OCI-LY1 (cell line): ENCODE data around the gene BOC.
A peak's percentile ranks its signal among the peaks of the same experiment; 100 is the strongest.

Source experiments
- H2AFZ ChIP-seq: fragments of 200-600 bp; sonication (generic), shearing (Covaris generic); 2 replicates; pipeline ENCODE4 v1.6.0; 2014; ENCODE audit warnings: antibody characterized with exemption, mild to moderate bottlenecking, low read length
- H3F3A ChIP-seq: fragments of 200-600 bp; sonication (generic), shearing (Covaris generic); 2 replicates; pipeline ENCODE4 v1.6.0; 2014; ENCODE audit warnings: mild to moderate bottlenecking, antibody characterized with exemption, low read length, moderate library complexity; ENCODE audit not compliant: insufficient read depth
- H3K27ac ChIP-seq: fragments of 200-600 bp; sonication (generic); 2 replicates; pipeline ENCODE4 v1.5.1; 2014; ENCODE audit warnings: low read length, mixed run types, mild to moderate bottlenecking, low read depth; ENCODE audit not compliant: poor library complexity, severe bottlenecking
- H3K27me3 ChIP-seq: fragments of 200-600 bp; sonication (generic); 2 replicates; pipeline ENCODE4 v1.6.0; 2014; ENCODE audit warnings: antibody characterized with exemption, mild to moderate bottlenecking, low read length, moderate library complexity; ENCODE audit not compliant: insufficient read depth
- H3K36me3 ChIP-seq: fragments of 200-600 bp; sonication (generic); 2 replicates; pipeline ENCODE4 v1.6.1; 2014; ENCODE audit warnings: mild to moderate bottlenecking, antibody characterized with exemption, low read length, moderate library complexity, mixed read lengths; ENCODE audit not compliant: insufficient read depth
- H3K4me1 ChIP-seq: fragments of 200-600 bp; sonication (generic); 2 replicates; pipeline ENCODE4 v1.5.1; 2014; ENCODE audit warnings: mild to moderate bottlenecking, low read length, moderate library complexity; ENCODE audit not compliant: insufficient read depth, severe bottlenecking
- H3K4me2 ChIP-seq: fragments of 200-600 bp; sonication (generic), shearing (Covaris generic); 2 replicates; pipeline ENCODE4 v1.6.1; 2014; ENCODE audit warnings: low read length
- H3K4me3 ChIP-seq: fragments of 200-600 bp; sonication (generic); 2 replicates; pipeline ENCODE4 v1.5.1; 2014; ENCODE audit warnings: low read length, low read depth, mild to moderate bottlenecking, mixed read lengths; ENCODE audit not compliant: poor library complexity, severe bottlenecking
- H3K79me2 ChIP-seq: fragments of 200-600 bp; shearing (Covaris generic); 2 replicates; pipeline ENCODE4 v1.6.1; 2016; ENCODE audit warnings: mixed run types, low read length, mixed read lengths; ENCODE audit not compliant: insufficient read depth
- H3K9ac ChIP-seq: fragments of 200-600 bp; sonication (generic), shearing (Covaris generic); 2 replicates; pipeline ENCODE4 v1.6.1; 2014; ENCODE audit warnings: mild to moderate bottlenecking, low read length, mixed read lengths
- H3K9me2 ChIP-seq: fragments of 200-600 bp; sonication (generic), shearing (Covaris generic); 2 replicates; pipeline ENCODE4 v1.6.1; 2014; ENCODE audit warnings: low read depth, mild to moderate bottlenecking, low read length, mixed read lengths
- H3K9me3 ChIP-seq: fragments of 200-600 bp; shearing (Covaris generic); 2 replicates; pipeline ENCODE4 v1.6.1; 2014; ENCODE audit warnings: low read length, mixed read lengths
- H4K20me1 ChIP-seq: fragments of 200-600 bp; sonication (generic), shearing (Covaris generic); 2 replicates; pipeline ENCODE4 v1.6.0; 2016; ENCODE audit warnings: mild to moderate bottlenecking, low read length; ENCODE audit not compliant: insufficient read depth
- EZH2 ChIP-seq: fragments of 200-600 bp; sonication (generic), shearing (Covaris generic); IDR thresholded peaks from 2 replicates; pipeline ENCODE4 v1.8.0; 2017; ENCODE audit warnings: borderline replicate concordance, mixed run types, mild to moderate bottlenecking, antibody characterized with exemption, low read length, moderate library complexity, mixed read lengths
- TF ChIP-seq, protein P1 (sequence below): fragments of 200-600 bp; sonication (generic), shearing (Covaris generic); IDR thresholded peaks from 2 replicates; pipeline ENCODE4 v1.5.1; 2017; ENCODE audit warnings: mild to moderate bottlenecking, antibody characterized with exemption, low read length, moderate library complexity, mixed read lengths

BOC gene

GRCh38 chr3:113279686-113280085 lies 68.3 kb downstream of the BOC start:
- Histone ChIP-seq H3K27me3 (no peaks in the 10 kb centered on the region; the same call in 1 of the 2 replicates), H2AFZ (no peak overlapping the region), H3K9me3 (no peaks in the 10 kb centered on the region), H3K4me2 (no peak overlapping the region), H3F3A (no peaks in the 10 kb centered on the region), H3K9me2 (no peaks in the 10 kb centered on the region), H3K9ac (no peak overlapping the region), H3K79me2 (no peaks in the 10 kb centered on the region), H3K36me3 (no peaks in the 10 kb centered on the region), H3K27ac (no peak overlapping the region), H4K20me1 (no peaks in the 10 kb centered on the region), H3K4me3 (no peak overlapping the region), H3K4me1 (peaks cover 11% of the 10 kb centered on the region)
- TF ChIP-seq, protein P1, sequence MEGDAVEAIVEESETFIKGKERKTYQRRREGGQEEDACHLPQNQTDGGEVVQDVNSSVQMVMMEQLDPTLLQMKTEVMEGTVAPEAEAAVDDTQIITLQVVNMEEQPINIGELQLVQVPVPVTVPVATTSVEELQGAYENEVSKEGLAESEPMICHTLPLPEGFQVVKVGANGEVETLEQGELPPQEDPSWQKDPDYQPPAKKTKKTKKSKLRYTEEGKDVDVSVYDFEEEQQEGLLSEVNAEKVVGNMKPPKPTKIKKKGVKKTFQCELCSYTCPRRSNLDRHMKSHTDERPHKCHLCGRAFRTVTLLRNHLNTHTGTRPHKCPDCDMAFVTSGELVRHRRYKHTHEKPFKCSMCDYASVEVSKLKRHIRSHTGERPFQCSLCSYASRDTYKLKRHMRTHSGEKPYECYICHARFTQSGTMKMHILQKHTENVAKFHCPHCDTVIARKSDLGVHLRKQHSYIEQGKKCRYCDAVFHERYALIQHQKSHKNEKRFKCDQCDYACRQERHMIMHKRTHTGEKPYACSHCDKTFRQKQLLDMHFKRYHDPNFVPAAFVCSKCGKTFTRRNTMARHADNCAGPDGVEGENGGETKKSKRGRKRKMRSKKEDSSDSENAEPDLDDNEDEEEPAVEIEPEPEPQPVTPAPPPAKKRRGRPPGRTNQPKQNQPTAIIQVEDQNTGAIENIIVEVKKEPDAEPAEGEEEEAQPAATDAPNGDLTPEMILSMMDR, result 0 out of 2 replicates have a peak, but pooled peaks have one; percentile 13
- TF ChIP-seq EZH2, result no peak

DNA sequence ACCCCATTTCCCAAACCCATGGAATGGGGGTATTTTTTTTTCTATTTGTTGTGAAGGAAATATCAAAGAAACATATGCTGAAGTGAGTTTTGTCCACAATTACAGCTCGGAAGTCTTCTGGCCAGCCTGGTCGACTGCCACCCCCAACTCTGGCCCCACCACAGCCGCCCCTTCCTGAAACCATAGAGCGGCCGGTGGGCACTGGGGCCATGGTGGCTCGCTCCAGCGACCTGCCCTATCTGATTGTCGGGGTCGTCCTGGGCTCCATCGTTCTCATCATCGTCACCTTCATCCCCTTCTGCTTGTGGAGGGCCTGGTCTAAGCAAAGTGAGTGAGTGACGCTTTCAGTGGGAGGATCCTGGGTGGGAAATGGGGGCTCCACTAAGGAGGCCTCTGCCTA lies 71.9 kb downstream of the BOC start:
- no peaks in the 10 kb centered on the region for H3F3A ChIP-seq
- no peak overlapping the region for H3K4me3 ChIP-seq
- no peaks in the 10 kb centered on the region; the same call in 1 of the 2 replicates for H3K27me3 ChIP-seq
- no peaks in the 10 kb centered on the region for H3K36me3 ChIP-seq
- no peak overlapping the region for H3K4me2 ChIP-seq
- no peaks in the 10 kb centered on the region for H3K9me3 ChIP-seq
- H4K20me1 ChIP-seq, result no peaks in the 10 kb centered on the region
- no peak overlapping the region for H3K27ac ChIP-seq
- no peaks in the 10 kb centered on the region for H3K9me2 ChIP-seq
- no peak overlapping the region for H3K9ac ChIP-seq
- no peaks in the 10 kb centered on the region for H3K4me1 ChIP-seq
- no peak for TF ChIP-seq EZH2
- TF ChIP-seq, protein P1, result no peak
- no peak overlapping the region for H2AFZ ChIP-seq
- H3K79me2 ChIP-seq, result no peaks in the 10 kb centered on the region

- no peak for TF ChIP-seq EZH2
- Histone ChIP-seq H3K4me3 (no peak overlapping the region), H3K9ac (no peak overlapping the region), H4K20me1 (no peaks in the 10 kb centered on the region), H3K79me2 (no peaks in the 10 kb centered on the region), H3K9me3 (no peaks in the 10 kb centered on the region), H2AFZ (no peak overlapping the region), H3K4me2 (no peak overlapping the region), H3K9me2 (no peaks in the 10 kb centered on the region), H3K4me1 (no peaks in the 10 kb centered on the region), H3K27me3 (no peaks in the 10 kb centered on the region), H3F3A (no peaks in the 10 kb centered on the region), H3K27ac (no peak overlapping the region), H3K36me3 (no peaks in the 10 kb centered on the region)
These were observed 73.2 kb downstream of the BOC start for GRCh38 chr3:113284453-113285050.

DNA sequence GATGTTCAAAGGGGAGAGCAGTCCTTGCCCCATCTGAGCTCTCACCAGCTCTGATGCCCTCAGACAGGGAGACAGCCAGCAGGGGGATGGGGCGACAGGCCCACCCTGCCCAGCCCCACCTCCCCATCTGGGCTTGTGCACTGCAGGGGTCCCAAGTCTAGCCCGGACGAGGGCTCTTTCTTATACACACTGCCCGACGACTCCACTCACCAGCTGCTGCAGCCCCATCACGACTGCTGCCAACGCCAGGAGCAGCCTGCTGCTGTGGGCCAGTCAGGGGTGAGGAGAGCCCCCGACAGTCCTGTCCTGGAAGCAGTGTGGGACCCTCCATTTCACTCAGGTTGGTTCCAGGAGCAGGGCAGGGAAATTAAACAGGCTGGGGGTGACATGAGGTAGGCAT lies 73.9 kb downstream of the BOC start:
- H3K4me1 ChIP-seq, result no peaks in the 10 kb centered on the region
- H3K4me3 ChIP-seq, result no peak overlapping the region
- no peaks in the 10 kb centered on the region for H3K36me3 ChIP-seq
- H2AFZ ChIP-seq, result no peak overlapping the region
- no peak for TF ChIP-seq EZH2
- TF ChIP-seq, protein P1, result no peak
- no peaks in the 10 kb centered on the region for H3F3A ChIP-seq
- H3K9ac ChIP-seq, result no peak overlapping the region
- H3K9me3 ChIP-seq, result no peaks in the 10 kb centered on the region
- H3K27me3 ChIP-seq, result no peaks in the 10 kb centered on the region
- H3K79me2 ChIP-seq, result no peaks in the 10 kb centered on the region
- no peak overlapping the region for H3K27ac ChIP-seq
- no peaks in the 10 kb centered on the region for H4K20me1 ChIP-seq
- H3K9me2 ChIP-seq, result no peaks in the 10 kb centered on the region
- no peak overlapping the region for H3K4me2 ChIP-seq
